ENCODE data around the gene FANCE. TPM values are rescaled to one million over a fixed set of nuclear protein-coding genes. Genes with fewer than 3 reads are reported as not detected.
A peak's percentile ranks its signal among the peaks of the same experiment; 100 is the strongest.

Gene FANCE
- total and polyA plus RNA-seq, 9 of the 15 experiments (the other 6 are each of a cell fraction or from before 2014, with no cell fraction given) = 5.7 to 30.2 (median 17.0) TPM

DNA sequence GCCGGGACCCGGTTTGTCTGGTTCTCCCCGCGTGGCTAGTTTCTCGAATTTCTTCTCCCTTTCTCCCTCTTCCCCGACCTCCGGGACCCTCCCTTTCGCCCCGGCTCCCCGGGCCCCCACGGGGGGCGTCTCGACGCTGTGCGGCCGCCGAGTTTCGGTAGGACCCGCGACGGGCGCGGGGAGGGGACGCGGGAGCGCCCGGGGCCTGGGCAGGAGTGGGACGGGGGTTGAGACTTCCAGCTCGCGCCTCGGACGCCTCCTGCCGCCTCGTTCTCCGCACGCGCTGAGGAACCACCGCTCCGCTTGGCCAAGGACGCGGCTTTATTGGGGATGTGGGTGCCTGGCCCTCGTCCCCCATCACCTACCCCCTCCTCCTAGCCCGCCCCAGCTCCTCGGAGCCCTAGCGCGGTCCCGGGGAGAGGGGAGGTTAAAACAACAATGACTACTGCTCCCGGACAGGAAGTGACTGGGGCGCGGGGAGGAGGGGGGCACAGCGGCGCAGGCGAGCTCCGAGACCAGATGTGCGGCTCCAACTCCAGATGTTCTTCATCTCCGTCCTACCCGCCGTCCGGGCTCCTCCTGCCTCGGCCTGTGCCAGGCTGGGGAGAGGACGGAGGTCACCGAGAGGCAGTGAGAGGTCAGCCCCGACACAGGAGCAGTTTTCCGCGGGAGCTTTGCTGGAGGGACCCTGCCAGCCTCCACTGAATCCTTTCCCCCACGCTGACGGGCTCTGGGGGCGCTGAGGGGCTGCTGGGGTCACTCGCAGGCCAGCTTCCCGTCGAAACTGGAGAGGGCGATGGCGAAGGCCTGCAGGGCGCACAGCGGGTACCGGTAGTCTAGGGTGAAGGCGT is 45.7 kb downstream of the FANCE start (continued):
- peak; percentile 92 for TF ChIP-seq FOXP1 (CRISPR knock-in tag; IDR thresholded peaks at IDR 0.05)
- TF ChIP-seq CBFA2T2 (conservative IDR thresholded peaks at IDR 0.05) = peak; percentile 51; the same call in 1 of the 2 replicates
- TF ChIP-seq DDX20 (tag; IDR thresholded peaks at IDR 0.05; ENCODE audit: low read depth) = no peak
- no peak for TF ChIP-seq ATF1 (CRISPR knock-in tag; IDR thresholded peaks at IDR 0.05)
- TF ChIP-seq ATF1 (tag; IDR thresholded peaks at IDR 0.05) = peak; percentile 52; the same call in 1 of the 2 replicates
- TF ChIP-seq ZNF232 (CRISPR knock-in tag; IDR thresholded peaks at IDR 0.05) = peak; percentile 97
- peak; percentile 79 for TF ChIP-seq GTF2E2 (tag; IDR thresholded peaks at IDR 0.05)
- peak; percentile 98 for TF ChIP-seq L3MBTL2 (IDR thresholded peaks at IDR 0.05)
- peak; percentile 97 for TF ChIP-seq NR3C1 (CRISPR knock-in tag; IDR thresholded peaks at IDR 0.05)
- TF ChIP-seq, protein P1, sequence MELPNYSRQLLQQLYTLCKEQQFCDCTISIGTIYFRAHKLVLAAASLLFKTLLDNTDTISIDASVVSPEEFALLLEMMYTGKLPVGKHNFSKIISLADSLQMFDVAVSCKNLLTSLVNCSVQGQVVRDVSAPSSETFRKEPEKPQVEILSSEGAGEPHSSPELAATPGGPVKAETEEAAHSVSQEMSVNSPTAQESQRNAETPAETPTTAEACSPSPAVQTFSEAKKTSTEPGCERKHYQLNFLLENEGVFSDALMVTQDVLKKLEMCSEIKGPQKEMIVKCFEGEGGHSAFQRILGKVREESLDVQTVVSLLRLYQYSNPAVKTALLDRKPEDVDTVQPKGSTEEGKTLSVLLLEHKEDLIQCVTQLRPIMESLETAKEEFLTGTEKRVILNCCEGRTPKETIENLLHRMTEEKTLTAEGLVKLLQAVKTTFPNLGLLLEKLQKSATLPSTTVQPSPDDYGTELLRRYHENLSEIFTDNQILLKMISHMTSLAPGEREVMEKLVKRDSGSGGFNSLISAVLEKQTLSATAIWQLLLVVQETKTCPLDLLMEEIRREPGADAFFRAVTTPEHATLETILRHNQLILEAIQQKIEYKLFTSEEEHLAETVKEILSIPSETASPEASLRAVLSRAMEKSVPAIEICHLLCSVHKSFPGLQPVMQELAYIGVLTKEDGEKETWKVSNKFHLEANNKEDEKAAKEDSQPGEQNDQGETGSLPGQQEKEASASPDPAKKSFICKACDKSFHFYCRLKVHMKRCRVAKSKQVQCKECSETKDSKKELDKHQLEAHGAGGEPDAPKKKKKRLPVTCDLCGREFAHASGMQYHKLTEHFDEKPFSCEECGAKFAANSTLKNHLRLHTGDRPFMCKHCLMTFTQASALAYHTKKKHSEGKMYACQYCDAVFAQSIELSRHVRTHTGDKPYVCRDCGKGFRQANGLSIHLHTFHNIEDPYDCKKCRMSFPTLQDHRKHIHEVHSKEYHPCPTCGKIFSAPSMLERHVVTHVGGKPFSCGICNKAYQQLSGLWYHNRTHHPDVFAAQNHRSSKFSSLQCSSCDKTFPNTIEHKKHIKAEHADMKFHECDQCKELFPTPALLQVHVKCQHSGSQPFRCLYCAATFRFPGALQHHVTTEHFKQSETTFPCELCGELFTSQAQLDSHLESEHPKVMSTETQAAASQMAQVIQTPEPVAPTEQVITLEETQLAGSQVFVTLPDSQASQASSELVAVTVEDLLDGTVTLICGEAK (IDR thresholded peaks at IDR 0.05) = peak; percentile 68; the same call in 1 of the 2 replicates
- TF ChIP-seq, protein P1 (CRISPR knock-in tag; IDR thresholded peaks at IDR 0.05) = peak; percentile 62; the same call in 1 of the 2 replicates
- no peak for TF ChIP-seq XRCC5 (IDR thresholded peaks at IDR 0.05; ENCODE audit: low read depth, low read length)
- TF ChIP-seq NONO (IDR thresholded peaks at IDR 0.05; ENCODE audit: low read depth in 2 of 2, low read length in 1 of 2) = 0 out of 4 replicates have a peak, but pooled peaks of 1 of the 2 experiments have one; percentile 9
- peak; percentile 31 for TF ChIP-seq FUS (optimal IDR thresholded peaks at IDR 0.05; ENCODE audit: low read depth, low read length)
- TF ChIP-seq, protein P2, sequence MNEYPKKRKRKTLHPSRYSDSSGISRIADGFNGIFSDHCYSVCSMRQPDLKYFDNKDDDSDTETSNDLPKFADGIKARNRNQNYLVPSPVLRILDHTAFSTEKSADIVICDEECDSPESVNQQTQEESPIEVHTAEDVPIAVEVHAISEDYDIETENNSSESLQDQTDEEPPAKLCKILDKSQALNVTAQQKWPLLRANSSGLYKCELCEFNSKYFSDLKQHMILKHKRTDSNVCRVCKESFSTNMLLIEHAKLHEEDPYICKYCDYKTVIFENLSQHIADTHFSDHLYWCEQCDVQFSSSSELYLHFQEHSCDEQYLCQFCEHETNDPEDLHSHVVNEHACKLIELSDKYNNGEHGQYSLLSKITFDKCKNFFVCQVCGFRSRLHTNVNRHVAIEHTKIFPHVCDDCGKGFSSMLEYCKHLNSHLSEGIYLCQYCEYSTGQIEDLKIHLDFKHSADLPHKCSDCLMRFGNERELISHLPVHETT (CRISPR knock-in tag; conservative IDR thresholded peaks at IDR 0.05 in 1 of 2, IDR thresholded peaks at IDR 0.05 in 1 of 2) = no peak; a peak in 1 of 4 replicates
- peak; percentile 50; the same call in 1 of the 2 replicates for TF ChIP-seq ARID1B (IDR thresholded peaks at IDR 0.05)
